C4-2B (cell line): ENCODE data around the gene AHCYL2.

Source experiments
- ZFX ChIP-seq: fragments of 450-650 bp; IDR thresholded peaks from 2 replicates; pipeline ENCODE4 v1.6.1; 2017
- TF ChIP-seq, protein P1 (sequence below): fragments of 450-650 bp; conservative IDR thresholded peaks from 2 replicates; pipeline ENCODE4 v1.5.1; 2017; ENCODE audit warnings: mild to moderate bottlenecking

DNA sequence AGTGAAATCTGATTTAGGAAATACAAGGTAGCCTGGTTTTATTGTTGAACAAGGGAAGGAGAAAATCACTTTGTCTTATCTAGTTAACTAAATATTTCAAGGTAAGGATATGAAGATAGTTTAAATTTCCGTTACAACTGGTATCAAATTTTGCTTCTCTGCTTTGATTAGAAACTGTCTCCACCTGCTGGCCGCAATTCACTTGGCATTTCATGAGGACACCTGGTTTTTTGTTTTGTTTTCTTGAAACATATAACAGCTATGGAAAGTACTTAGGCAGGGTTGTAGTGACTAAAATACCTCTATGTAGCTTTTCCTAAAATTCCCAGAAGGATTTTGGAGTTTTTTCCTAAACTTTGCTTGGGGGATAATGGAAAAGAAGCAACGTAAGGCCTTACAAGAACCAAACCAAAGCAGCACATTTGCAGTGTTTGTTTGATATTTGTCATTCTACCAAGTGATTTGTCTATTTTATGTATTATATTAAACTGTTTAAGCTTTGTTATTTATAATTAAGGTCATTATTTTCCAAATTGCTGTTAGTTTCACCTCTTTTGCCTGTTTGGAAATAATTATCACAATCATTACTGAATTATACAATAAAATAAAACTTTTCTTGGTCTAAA, 73.6 kb downstream of the AHCYL2 start:
- TF ChIP-seq, protein P1, sequence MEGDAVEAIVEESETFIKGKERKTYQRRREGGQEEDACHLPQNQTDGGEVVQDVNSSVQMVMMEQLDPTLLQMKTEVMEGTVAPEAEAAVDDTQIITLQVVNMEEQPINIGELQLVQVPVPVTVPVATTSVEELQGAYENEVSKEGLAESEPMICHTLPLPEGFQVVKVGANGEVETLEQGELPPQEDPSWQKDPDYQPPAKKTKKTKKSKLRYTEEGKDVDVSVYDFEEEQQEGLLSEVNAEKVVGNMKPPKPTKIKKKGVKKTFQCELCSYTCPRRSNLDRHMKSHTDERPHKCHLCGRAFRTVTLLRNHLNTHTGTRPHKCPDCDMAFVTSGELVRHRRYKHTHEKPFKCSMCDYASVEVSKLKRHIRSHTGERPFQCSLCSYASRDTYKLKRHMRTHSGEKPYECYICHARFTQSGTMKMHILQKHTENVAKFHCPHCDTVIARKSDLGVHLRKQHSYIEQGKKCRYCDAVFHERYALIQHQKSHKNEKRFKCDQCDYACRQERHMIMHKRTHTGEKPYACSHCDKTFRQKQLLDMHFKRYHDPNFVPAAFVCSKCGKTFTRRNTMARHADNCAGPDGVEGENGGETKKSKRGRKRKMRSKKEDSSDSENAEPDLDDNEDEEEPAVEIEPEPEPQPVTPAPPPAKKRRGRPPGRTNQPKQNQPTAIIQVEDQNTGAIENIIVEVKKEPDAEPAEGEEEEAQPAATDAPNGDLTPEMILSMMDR = peak; percentile 94
- no peak for TF ChIP-seq ZFX
